ENCODE measurements around the gene CNTROB.

GRCh38 chr17:7887038-7887481 lies 44.9 kb upstream of the CNTROB start:
- TF ChIP-seq CTCF (IDR thresholded peaks at IDR 0.05; ENCODE audit: low read depth, low read length) = no peak
- no peak for TF ChIP-seq MYC (IDR thresholded peaks at IDR 0.05; ENCODE audit: low read depth, low read length)
- no peak for TF ChIP-seq POLR2A (IDR thresholded peaks at IDR 0.05; ENCODE audit: extremely low read depth, insufficient read length)
